IMR-90 (cell line): ENCODE results near the gene H2BK1. TPM values are rescaled to one million over a fixed set of nuclear protein-coding genes. Genes with fewer than 3 reads are reported as not detected.

Experiments
- ATAC-seq: fragments of 200-7000 bp; cut with Tn5 transposase; 2 replicates; pipeline ENCODE4 v1.9.1; 2020; ENCODE audit warnings: low read depth, mild to moderate bottlenecking, moderate library complexity
- BruUV-seq: library from RNA; stranded (reverse); fragments of 400-500 nt; replicated peaks from 2 replicates; lab custom pipeline; 2021; lab: Mats Ljungman, UMichigan
- CTCF ChIA-PET: fragments of 300-600 bp; formaldehyde crosslinking; extraction: SDS; loops from one replicate; lab custom pipeline; 2021; ENCODE audit warnings: antibody characterized with exemption; lab: Yijun Ruan, JAX
- POLR2A ChIA-PET: fragments of 300-600 bp; sonication (Branson Sonifier 250); formaldehyde crosslinking; loops from one replicate; lab custom pipeline; 2022; ENCODE audit warnings: antibody characterized with exemption; ENCODE audit not compliant: unreplicated experiment; lab: Charles Lee
- DNase-seq: peaks from one replicate; pipeline ENCODE4 v3.0.0; 2013
- H2AFZ ChIP-seq: replicated peaks from 2 replicates; pipeline ENCODE3; 2013; ENCODE audit warnings: low read length, mild to moderate bottlenecking; ENCODE audit not compliant: poor library complexity
- H2AK5ac ChIP-seq: 2 replicates; pipeline ENCODE4 v1.6.1; 2013; ENCODE audit warnings: low read depth, low read length, inconsistent platforms
- H2AK9ac ChIP-seq: replicated peaks from 2 replicates; pipeline ENCODE3; 2013; ENCODE audit warnings: mild to moderate bottlenecking, low read depth, low read length, moderate library complexity; ENCODE audit not compliant: poor library complexity
- H2BK120ac ChIP-seq: 2 replicates; pipeline ENCODE4 v1.6.1; 2013; ENCODE audit warnings: low read depth, low read length, inconsistent platforms
- H2BK15ac ChIP-seq: 3 replicates; pipeline ENCODE4 v1.6.1; 2013; ENCODE audit warnings: low read depth, low read length, inconsistent platforms
- H2BK20ac ChIP-seq: 2 replicates; pipeline ENCODE4 v1.6.1; 2013; ENCODE audit warnings: low read depth, mild to moderate bottlenecking, inconsistent platforms, low read length, moderate library complexity
- H2BK5ac ChIP-seq: 2 replicates; pipeline ENCODE4 v1.6.1; 2013; ENCODE audit warnings: mild to moderate bottlenecking, low read depth, low read length, inconsistent platforms; ENCODE audit not compliant: poor library complexity, severe bottlenecking
- H3K14ac ChIP-seq: replicated peaks from 2 replicates; pipeline ENCODE4 v1.6.1; 2013; ENCODE audit warnings: low read depth, low read length, inconsistent platforms
- H3K18ac ChIP-seq: 2 replicates; pipeline ENCODE4 v1.6.1; 2013; ENCODE audit warnings: low read depth, low read length, control low read depth
- H3K23ac ChIP-seq: 2 replicates; pipeline ENCODE4 v1.6.1; 2013; ENCODE audit warnings: low read depth, low read length, inconsistent platforms
- H3K27ac ChIP-seq: 2 replicates; pipeline ENCODE4 v1.5.1; 2013; ENCODE audit warnings: mild to moderate bottlenecking, control low read depth, low read length; ENCODE audit not compliant: insufficient read depth
- H3K27me3 ChIP-seq: 2 replicates; pipeline ENCODE4 v1.6.1; 2013; ENCODE audit warnings: low read length; ENCODE audit not compliant: control insufficient read depth, insufficient read depth
- H3K36me3 ChIP-seq: 2 replicates; pipeline ENCODE4 v1.6.1; 2013; ENCODE audit warnings: low read length, mixed read lengths; ENCODE audit not compliant: control insufficient read depth, insufficient read depth
- H3K4ac ChIP-seq: 2 replicates; pipeline ENCODE4 v1.6.1; 2013; ENCODE audit warnings: low read depth, low read length, inconsistent platforms
- H3K4me1 ChIP-seq: 2 replicates; pipeline ENCODE4 v1.6.1; 2013; ENCODE audit warnings: low read length, mixed read lengths; ENCODE audit not compliant: control insufficient read depth, insufficient read depth
- H3K4me2 ChIP-seq: 2 replicates; pipeline ENCODE4 v1.6.1; 2013; ENCODE audit warnings: low read depth, mild to moderate bottlenecking, control low read depth, low read length, moderate library complexity
- H3K4me3 ChIP-seq: 2 replicates; pipeline ENCODE4 v1.5.1; 2013; ENCODE audit warnings: low read depth, mild to moderate bottlenecking, control low read depth, low read length, moderate library complexity; ENCODE audit not compliant: insufficient read depth
- H3K56ac ChIP-seq: 2 replicates; pipeline ENCODE4 v1.6.1; 2013; ENCODE audit warnings: low read length, inconsistent platforms; ENCODE audit not compliant: insufficient read depth; ENCODE audit errors: extremely low read depth
- H3K79me1 ChIP-seq, 2 experiments: 2 replicates each; pipeline ENCODE4 v1.6.1; 2013; ENCODE audit warnings: low read length in 2 of 2, inconsistent platforms in 1 of 2, low read depth in 1 of 2
- H3K9ac ChIP-seq: 2 replicates; pipeline ENCODE4 v1.6.1; 2013; ENCODE audit warnings: low read depth, low read length, control low read depth
- H3K9me1 ChIP-seq: 2 replicates; pipeline ENCODE4 v1.6.1; 2013; ENCODE audit warnings: low read length, inconsistent platforms; ENCODE audit not compliant: insufficient read depth
- H3K9me3 ChIP-seq: 2 replicates; pipeline ENCODE4 v1.6.1; 2013; ENCODE audit warnings: low read length; ENCODE audit not compliant: control insufficient read depth, insufficient read depth
- H4K20me1 ChIP-seq: 2 replicates; pipeline ENCODE4 v1.6.1; 2013; ENCODE audit warnings: low read length, inconsistent platforms; ENCODE audit not compliant: insufficient read depth
- H4K5ac ChIP-seq: 2 replicates; pipeline ENCODE4 v1.6.1; 2013; ENCODE audit warnings: mild to moderate bottlenecking, low read depth, low read length, control low read depth
- H4K8ac ChIP-seq, 2 experiments: 2 replicates each; pipeline ENCODE4 v1.6.1; 2013; ENCODE audit warnings: low read depth in 2 of 2, low read length in 2 of 2, control low read depth in 1 of 2, inconsistent platforms in 1 of 2
- H4K91ac ChIP-seq: 2 replicates; pipeline ENCODE4 v1.6.1; 2013; ENCODE audit warnings: low read depth, low read length, inconsistent platforms; ENCODE audit not compliant: insufficient read depth
- BHLHE40 ChIP-seq: fragments of 150-350 bp; IDR thresholded peaks from 2 replicates; pipeline ENCODE4 v1.6.1; 2016; ENCODE audit warnings: mild to moderate bottlenecking, low read depth, low read length
- CTCF ChIP-seq: conservative IDR thresholded peaks from 2 replicates; pipeline ENCODE4 v1.5.1; 2012; ENCODE audit warnings: mild to moderate bottlenecking, low read depth, low read length, improper control_type of control experiment
- FOS ChIP-seq: fragments of 150-350 bp; IDR thresholded peaks from 2 replicates; pipeline ENCODE4 v1.6.1; 2016; ENCODE audit warnings: low read depth, low read length
- MAFK ChIP-seq: IDR thresholded peaks from 2 replicates; pipeline ENCODE4 v1.6.1; 2012; ENCODE audit warnings: low read depth, low read length, improper control_type of control experiment
- MAZ ChIP-seq: IDR thresholded peaks from 2 replicates; pipeline ENCODE4 v1.6.1; 2012; ENCODE audit warnings: low read depth, mild to moderate bottlenecking, low read length, improper control_type of control experiment, moderate library complexity, borderline replicate concordance
- MXI1 ChIP-seq: IDR thresholded peaks from 2 replicates; pipeline ENCODE4 v1.6.1; 2012; ENCODE audit warnings: low read depth, mild to moderate bottlenecking, low read length, moderate library complexity, borderline replicate concordance
- POLR2A ChIP-seq: IDR thresholded peaks from 2 replicates; pipeline ENCODE4 v1.6.1; 2012; ENCODE audit warnings: mild to moderate bottlenecking, low read depth, low read length
- RAD21 ChIP-seq: IDR thresholded peaks from 2 replicates; pipeline ENCODE4 v1.6.1; 2012; ENCODE audit warnings: low read length, improper control_type of control experiment
- RCOR1 ChIP-seq: IDR thresholded peaks from 2 replicates; pipeline ENCODE4 v1.6.1; 2012; ENCODE audit warnings: mild to moderate bottlenecking, low read length, improper control_type of control experiment; ENCODE audit not compliant: insufficient replicate concordance
- RFX5 ChIP-seq: IDR thresholded peaks from 2 replicates; pipeline ENCODE4 v1.8.0; 2012; ENCODE audit warnings: low read depth, mild to moderate bottlenecking, low read length, moderate library complexity
- SMC3 ChIP-seq: fragments of 150-350 bp; IDR thresholded peaks from 2 replicates; pipeline ENCODE4 v1.6.1; 2016; ENCODE audit warnings: low read depth, mild to moderate bottlenecking, antibody characterized with exemption, low read length, moderate library complexity
- WGBS, 2 experiments: methylation state at CpG; one replicate each; pipeline versions ENCODE4 v1.1.5 to v1.1.7; 2013; ENCODE audit warnings: missing lambda C conversion rate in 2 of 2; ENCODE audit not compliant: insufficient read length in 1 of 2; ENCODE audit errors: extremely low coverage in 2 of 2; 5-methylcytosine and 5-hydroxymethylcytosine counted together
- dilution Hi-C: fragments of 300-500 bp; cut with HindIII; formaldehyde crosslinking; loops from one replicate; pipeline ENCODE4 v1.14.3; 2018; ENCODE audit warnings: low sequenced_read_pairs; ENCODE audit not compliant: unreplicated experiment
- in situ Hi-C: fragments of 300-500 bp; cut with MboI; formaldehyde crosslinking; loops from 3 replicates; pipeline ENCODE4 v1.14.3; 2019; ENCODE audit warnings: low sequenced_read_pairs, inconsistent platforms, mixed read lengths
- intact Hi-C: fragments of 100-400 bp; cut with micrococcal nuclease; formaldehyde crosslinking; loops from 2 replicates; pipeline ENCODE4 v1.10.0; 2022
- polyA plus RNA-seq, 3 experiments: library from polyadenylated mRNA; depleted of rRNA; stranded (reverse); fragments of >200 nt; gene quantifications; 2 replicates each; pipeline ENCODE4 v1.2.3, GENCODE V29; 2012; ENCODE audit warnings: low replicate concordance in 1 of 3
- total RNA-seq: library from RNA; depleted of rRNA; stranded (reverse); fragments of >200 nt; gene quantifications from 2 replicates; pipeline ENCODE4 v1.2.3, GENCODE V29; 2012

The H2BK1 gene
- total and polyA plus RNA-seq, 2 of the 4 experiments (the other 2 are of a cell fraction) = not detected

GRCh38 chr7:151193203-151193978, 16.9 kb downstream of the H2BK1 start:
- no peak for DNase-seq
- no peak overlapping the region for H3K18ac ChIP-seq
- no peak overlapping the region for H2BK20ac ChIP-seq
- H3K9me1 ChIP-seq = no peaks in the 10 kb centered on the region
- no peak overlapping the region for H3K27ac ChIP-seq
- no peak overlapping the region for H3K4me2 ChIP-seq
- H3K79me1 ChIP-seq = no peaks in the 10 kb centered on the region
- no peak overlapping the region for H3K23ac ChIP-seq
- dilution Hi-C loops (no loop called here), intact Hi-C loops (no loop called here), in situ Hi-C loops (no loop called here)
- no peak overlapping the region for H3K14ac ChIP-seq
- H4K5ac ChIP-seq = no peak overlapping the region
- H4K8ac ChIP-seq = no peak overlapping the region
- H4K91ac ChIP-seq = no peak overlapping the region
- H3K4ac ChIP-seq = no peak overlapping the region
- ATAC-seq = no peak
- no peak overlapping the region for H3K9ac ChIP-seq
- WGBS, 2 experiments = 77% methylated on average over 6 of the region's 14 CpGs; no CpG with 5 or more reads in 1 of the 2 experiments
- BruUV-seq = no TSS peak
- no peak overlapping the region for H2AFZ ChIP-seq
- no peak overlapping the region for H2BK120ac ChIP-seq
- no peaks in the 10 kb centered on the region for H4K20me1 ChIP-seq
- TF ChIP-seq RFX5 (no peak), MAZ (no peak), SMC3 (no peak), MAFK (no peak), MXI1 (no peak), RAD21 (no peak), CTCF (no peak), BHLHE40 (no peak), FOS (no peak), RCOR1 (no peak), POLR2A (no peak)
- no peak overlapping the region for H2AK5ac ChIP-seq
- H3K4me3 ChIP-seq = no peak overlapping the region
- H3K9me3 ChIP-seq = no peaks in the 10 kb centered on the region
- ChIA-PET POLR2A (no interaction called here), CTCF (no interaction called here)
- H3K36me3 ChIP-seq = no peaks in the 10 kb centered on the region
- no peak overlapping the region for H2AK9ac ChIP-seq
- H3K27me3 ChIP-seq = peaks cover 89% of the 10 kb centered on the region
- H3K56ac ChIP-seq = no peak overlapping the region
- no peak overlapping the region for H2BK15ac ChIP-seq
- H2BK5ac ChIP-seq = no peak overlapping the region
- H3K4me1 ChIP-seq = no peaks in the 10 kb centered on the region
